HepG2 (cell line): ENCODE measurements around the gene KCNK7. TPM values are rescaled to one million over a fixed set of nuclear protein-coding genes. Genes with fewer than 3 reads are reported as not detected.

ENCODE experiments used
- CBX2 ChIP-seq, 2 experiments: fragments of 200-600 bp in 1 of 2; sonication (generic); formaldehyde crosslinking in 1 of 2; IDR thresholded peaks; 2 replicates each; pipeline versions ENCODE4 v1.7.0 to v1.8.1; 2018 to 2022; ENCODE audit warnings: low read depth in 2 of 2, low read length in 1 of 2, mild to moderate bottlenecking in 1 of 2, missing genetic modification reagents in 1 of 2
- NFATC3 ChIP-seq: sonication (generic); formaldehyde crosslinking; IDR thresholded peaks from 2 replicates; pipeline ENCODE4 v1.5.1; 2020; ENCODE audit warnings: mild to moderate bottlenecking, missing genetic modification reagents
- NFE2L2 ChIP-seq: fragments of 150-350 bp; IDR thresholded peaks from 2 replicates; pipeline ENCODE4 v1.6.1; 2014; ENCODE audit warnings: low read length
- NR2F1 ChIP-seq, 2 experiments: fragments of 450-650 bp in 1 of 2; formaldehyde crosslinking in 1 of 2; IDR thresholded peaks; 2 replicates each; pipeline versions ENCODE4 v1.5.0 to v1.6.1; 2016 to 2020; ENCODE audit warnings: mild to moderate bottlenecking in 1 of 2, missing compliant biosample characterization in 1 of 2, missing genetic modification reagents in 1 of 2, moderate library complexity in 1 of 2
- NR2F6 ChIP-seq, 2 experiments: IDR thresholded peaks; 2 replicates each; pipeline ENCODE4 v1.6.1; 2016; ENCODE audit warnings: antibody characterized with exemption in 1 of 2, mild to moderate bottlenecking in 1 of 2
- TFAP4 ChIP-seq: sonication (generic); IDR thresholded peaks from 2 replicates; pipeline ENCODE4 v1.6.1; 2016; ENCODE audit warnings: low read depth, borderline replicate concordance
- XRCC5 ChIP-seq: fragments of 200-400 bp; formaldehyde crosslinking; optimal IDR thresholded peaks from 2 replicates; pipeline ENCODE3; 2017; ENCODE audit warnings: mild to moderate bottlenecking, low read length
- ZBTB25 ChIP-seq: IDR thresholded peaks from 2 replicates; pipeline ENCODE4 v1.6.1; 2018; ENCODE audit warnings: missing genetic modification reagents
- ZBTB4 ChIP-seq: sonication (generic); formaldehyde crosslinking; IDR thresholded peaks from 2 replicates; pipeline ENCODE4 v1.4.0; 2020; ENCODE audit warnings: missing genetic modification reagents, mild to moderate bottlenecking, borderline replicate concordance
- ZC3H4 ChIP-seq: sonication (generic); formaldehyde crosslinking; IDR thresholded peaks from 2 replicates; pipeline ENCODE4 v1.4.0; 2020; ENCODE audit warnings: missing genetic modification reagents, borderline replicate concordance
- ZNF616 ChIP-seq: sonication (generic); formaldehyde crosslinking; IDR thresholded peaks from 2 replicates; pipeline ENCODE4 v1.5.0; 2020; ENCODE audit warnings: low read depth, mild to moderate bottlenecking, missing genetic modification reagents
- polyA plus RNA-seq, 8 experiments: library from polyadenylated mRNA; depleted of rRNA in 3 of 8; stranded (reverse) in 7 of 8; unstranded in 1 of 8; fragments of >200 nt; fragmentation: Illumina TruSeq in 4 of 8; extraction: Trizol in 4 of 8; gene quantifications; 2 replicates each; pipeline versions ENCODE4 v1.2.1 to v1.2.3, GENCODE V29; 2011 to 2016; ENCODE audit warnings: low read depth in 4 of 8, missing spikeins in 1 of 8, mixed read lengths in 1 of 8; ENCODE audit not compliant: insufficient read depth in 1 of 8
- total RNA-seq, 5 experiments: library from RNA; depleted of rRNA; stranded (reverse); fragments of >200 nt; fragmentation: Illumina TruSeq; extraction: Trizol; gene quantifications; 2 replicates each; pipeline ENCODE4 v1.2.3, GENCODE V29; 2016; ENCODE audit warnings: low read depth in 1 of 5
- TF ChIP-seq, protein P1 (sequence below): sonication (generic); formaldehyde crosslinking; IDR thresholded peaks from 2 replicates; pipeline ENCODE4 v1.4.0; 2020; ENCODE audit warnings: mild to moderate bottlenecking, missing genetic modification reagents

KCNK7 gene
- total and polyA plus RNA-seq, 2 of the 13 experiments (the other 11 are each of a cell fraction or from before 2014, with no cell fraction given) = 0.11 TPM; not detected in 1

DNA sequence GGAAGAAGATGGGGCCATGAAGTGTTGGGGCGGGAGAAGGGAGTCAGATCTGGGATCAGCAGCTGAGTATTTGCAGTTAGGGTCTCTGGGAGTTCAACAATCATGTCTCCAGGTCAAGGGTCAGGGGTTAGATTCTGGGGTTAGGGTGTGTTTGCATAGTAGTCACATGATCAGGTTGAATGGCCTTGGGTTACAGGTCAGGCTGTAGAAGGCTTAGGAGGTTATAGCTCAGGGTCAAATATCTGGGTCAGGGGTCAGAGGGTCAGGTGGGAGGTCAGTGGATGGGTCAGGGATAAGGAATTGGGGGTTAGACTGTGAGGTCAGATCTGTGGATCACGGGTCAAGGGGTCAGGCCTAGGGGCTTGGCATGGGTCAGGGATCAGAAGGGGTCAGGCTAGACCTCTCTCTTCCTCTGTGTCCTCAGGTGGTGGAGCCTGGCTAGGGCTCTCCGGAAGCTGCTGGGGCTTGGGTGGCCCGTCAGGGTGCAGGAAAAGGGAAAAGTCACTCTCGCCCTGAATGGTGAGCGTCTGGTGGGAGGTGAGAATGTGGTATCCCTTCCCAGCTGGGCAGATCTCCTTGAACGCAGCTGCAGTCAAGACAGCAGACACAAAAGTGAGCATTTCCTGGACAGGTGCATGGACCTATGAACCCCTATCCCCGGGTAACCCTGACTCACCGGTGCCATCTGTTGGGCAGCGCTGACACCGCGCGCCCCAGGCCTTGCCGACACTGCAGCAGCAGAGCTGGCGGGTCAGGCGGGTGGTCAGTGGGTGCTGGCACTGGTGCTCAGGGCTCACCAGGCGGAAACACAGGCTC is 43.8 kb downstream of the KCNK7 start (continued):
- no peak for TF ChIP-seq CBX2 (IDR thresholded peaks at IDR 0.05; ENCODE audit: low read depth, low read length)
- TF ChIP-seq CBX2 (CRISPR knock-in tag; IDR thresholded peaks at IDR 0.05; ENCODE audit: low read depth) = no peak
- TF ChIP-seq NFATC3 (CRISPR knock-in tag) = no peak
- TF ChIP-seq NR2F1 (CRISPR knock-in tag; IDR thresholded peaks at IDR 0.05) = peak; percentile 95 to 98
- TF ChIP-seq NR2F6 (IDR thresholded peaks at IDR 0.05) = peak; percentile 100
- peak; percentile 95 for TF ChIP-seq NR2F6 (CRISPR knock-in tag; IDR thresholded peaks at IDR 0.05)
- TF ChIP-seq XRCC5 = peak; percentile 43
- TF ChIP-seq ZBTB25 (CRISPR knock-in tag) = 0 out of 2 replicates have a peak, but pooled peaks have one; percentile 21
- TF ChIP-seq, protein P1, sequence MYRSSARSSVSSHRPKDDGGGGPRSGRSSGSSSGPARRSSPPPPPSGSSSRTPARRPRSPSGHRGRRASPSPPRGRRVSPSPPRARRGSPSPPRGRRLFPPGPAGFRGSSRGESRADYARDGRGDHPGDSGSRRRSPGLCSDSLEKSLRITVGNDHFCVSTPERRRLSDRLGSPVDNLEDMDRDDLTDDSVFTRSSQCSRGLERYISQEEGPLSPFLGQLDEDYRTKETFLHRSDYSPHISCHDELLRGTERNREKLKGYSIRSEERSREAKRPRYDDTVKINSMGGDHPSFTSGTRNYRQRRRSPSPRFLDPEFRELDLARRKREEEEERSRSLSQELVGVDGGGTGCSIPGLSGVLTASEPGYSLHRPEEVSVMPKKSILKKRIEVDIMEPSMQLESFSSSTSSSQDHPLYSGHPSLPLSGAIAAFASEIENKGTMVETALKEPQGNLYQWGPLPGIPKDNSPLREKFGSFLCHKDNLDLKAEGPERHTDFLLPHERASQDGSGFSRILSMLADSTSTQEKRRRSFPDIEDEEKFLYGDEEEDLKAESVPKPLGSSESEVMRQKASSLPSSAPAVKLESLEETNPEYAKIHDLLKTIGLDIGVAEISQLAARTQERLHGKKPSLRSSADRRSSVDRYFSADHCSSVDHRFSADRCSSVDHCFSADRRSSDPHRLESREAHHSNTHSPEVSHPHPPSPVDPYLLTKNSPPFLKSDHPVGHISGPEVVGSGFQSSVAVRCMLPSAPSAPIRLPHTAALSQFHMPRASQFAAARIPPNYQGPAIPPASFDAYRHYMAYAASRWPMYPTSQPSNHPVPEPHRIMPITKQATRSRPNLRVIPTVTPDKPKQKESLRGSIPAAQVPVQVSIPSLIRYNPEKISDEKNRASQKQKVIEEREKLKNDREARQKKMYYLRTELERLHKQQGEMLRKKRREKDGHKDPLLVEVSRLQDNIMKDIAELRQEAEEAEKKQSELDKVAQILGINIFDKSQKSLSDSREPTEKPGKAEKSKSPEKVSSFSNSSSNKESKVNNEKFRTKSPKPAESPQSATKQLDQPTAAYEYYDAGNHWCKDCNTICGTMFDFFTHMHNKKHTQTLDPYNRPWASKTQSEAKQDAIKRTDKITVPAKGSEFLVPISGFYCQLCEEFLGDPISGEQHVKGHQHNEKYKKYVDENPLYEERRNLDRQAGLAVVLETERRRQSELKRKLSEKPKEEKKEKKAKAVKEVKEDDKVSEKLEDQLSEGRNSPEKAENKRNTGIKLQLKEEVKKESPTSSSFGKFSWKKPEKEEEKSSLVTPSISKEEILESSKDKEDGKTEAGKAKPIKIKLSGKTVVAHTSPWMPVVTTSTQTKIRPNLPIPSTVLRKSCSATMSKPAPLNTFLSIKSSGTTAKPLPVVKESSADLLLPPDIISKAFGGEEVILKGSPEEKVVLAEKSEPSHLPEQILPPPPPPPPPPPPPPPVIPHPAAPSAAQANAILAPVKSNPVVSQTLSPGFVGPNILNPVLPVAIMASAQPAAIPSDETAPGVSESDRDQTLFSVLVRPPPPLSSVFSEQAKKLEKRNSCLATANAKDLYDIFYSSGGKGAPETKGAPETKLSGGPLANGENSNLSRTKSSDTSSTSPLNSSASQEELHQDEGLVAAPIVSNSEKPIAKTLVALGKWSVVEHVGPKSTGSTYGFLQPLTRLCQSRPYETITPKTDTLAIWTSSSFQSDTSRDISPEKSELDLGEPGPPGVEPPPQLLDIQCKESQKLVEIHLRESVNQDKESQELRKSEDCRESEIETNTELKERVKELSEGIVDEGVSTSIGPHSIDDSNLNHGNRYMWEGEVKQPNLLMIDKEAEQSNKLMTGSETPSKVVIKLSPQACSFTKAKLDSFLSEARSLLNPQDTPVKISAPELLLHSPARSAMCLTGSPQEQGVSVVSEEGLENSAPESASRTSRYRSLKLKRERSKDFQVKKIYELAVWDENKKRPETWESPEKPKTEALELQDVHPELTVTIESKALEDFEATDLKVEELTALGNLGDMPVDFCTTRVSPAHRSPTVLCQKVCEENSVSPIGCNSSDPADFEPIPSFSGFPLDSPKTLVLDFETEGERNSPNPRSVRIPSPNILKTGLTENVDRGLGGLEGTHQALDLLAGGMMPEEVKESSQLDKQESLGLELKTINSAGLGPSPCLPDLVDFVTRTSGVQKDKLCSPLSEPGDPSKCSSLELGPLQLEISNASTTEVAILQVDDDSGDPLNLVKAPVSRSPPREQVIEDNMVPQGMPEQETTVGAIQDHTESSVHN (CRISPR knock-in tag) = no peak
- no peak for TF ChIP-seq NFE2L2
- peak; percentile 4; the same call in 1 of the 2 replicates for TF ChIP-seq TFAP4
- no peak for TF ChIP-seq ZC3H4 (CRISPR knock-in tag)
- 0 out of 2 replicates have a peak, but pooled peaks have one; percentile 67 for TF ChIP-seq ZBTB4 (CRISPR knock-in tag)
- TF ChIP-seq ZNF616 (CRISPR knock-in tag) = no peak
